Mesendoderm (in vitro differentiated cells): ENCODE results near the gene SPEG.

Experiments
- DNase-seq: peaks from one replicate; pipeline ENCODE4 v3.0.0; 2013
- H2AK5ac ChIP-seq: 2 replicates; pipeline ENCODE4 v1.6.1; 2013; ENCODE audit warnings: low read length, inconsistent platforms
- H2BK120ac ChIP-seq: 2 replicates; pipeline ENCODE4 v1.6.1; 2013; ENCODE audit warnings: low read depth, mild to moderate bottlenecking, low read length, moderate library complexity, mixed read lengths
- H2BK15ac ChIP-seq: replicated peaks from 2 replicates; pipeline ENCODE4 v1.6.1; 2013; ENCODE audit warnings: low read depth, mild to moderate bottlenecking, moderate library complexity
- H2BK5ac ChIP-seq: 2 replicates; pipeline ENCODE4 v1.6.1; 2013; ENCODE audit warnings: low read length, inconsistent platforms
- H3K18ac ChIP-seq: 2 replicates; pipeline ENCODE4 v1.6.1; 2013; ENCODE audit warnings: mild to moderate bottlenecking, low read length, mixed read lengths
- H3K23ac ChIP-seq: one replicate; pipeline ENCODE4 v1.6.1; 2013; ENCODE audit warnings: low read length
- H3K27ac ChIP-seq: 2 replicates; pipeline ENCODE4 v1.5.1; 2013; ENCODE audit warnings: low read depth, mild to moderate bottlenecking, inconsistent platforms, low read length, moderate library complexity
- H3K27me3 ChIP-seq: 2 replicates; pipeline ENCODE4 v1.6.1; 2013; ENCODE audit warnings: low read length, control low read depth, mild to moderate bottlenecking, inconsistent platforms; ENCODE audit not compliant: insufficient read depth, poor library complexity
- H3K36me3 ChIP-seq: 2 replicates; pipeline ENCODE4 v1.6.1; 2013; ENCODE audit warnings: low read length, inconsistent platforms; ENCODE audit not compliant: control insufficient read depth, insufficient read depth
- H3K4ac ChIP-seq: one replicate; pipeline ENCODE4 v1.6.1; 2013; ENCODE audit warnings: low read depth, mild to moderate bottlenecking, low read length, moderate library complexity
- H3K4me1 ChIP-seq: 2 replicates; pipeline ENCODE4 v1.6.1; 2013; ENCODE audit warnings: low read depth, low read length, inconsistent platforms; ENCODE audit not compliant: control insufficient read depth
- H3K4me2 ChIP-seq: 2 replicates; pipeline ENCODE4 v1.6.1; 2013; ENCODE audit warnings: low read length
- H3K4me3 ChIP-seq: 2 replicates; pipeline ENCODE4 v1.5.1; 2013; ENCODE audit warnings: mild to moderate bottlenecking, low read length
- H3K56ac ChIP-seq: one replicate; pipeline ENCODE4 v1.6.1; 2013; ENCODE audit warnings: low read length
- H3K79me1 ChIP-seq: 2 replicates; pipeline ENCODE4 v1.6.1; 2013; ENCODE audit warnings: low read length, inconsistent platforms
- H3K79me2 ChIP-seq: 2 replicates; pipeline ENCODE4 v1.6.1; 2013; ENCODE audit warnings: mild to moderate bottlenecking, low read length; ENCODE audit not compliant: control insufficient read depth, insufficient read depth
- H3K9ac ChIP-seq: 2 replicates; pipeline ENCODE4 v1.6.1; 2013; ENCODE audit warnings: low read length, inconsistent platforms
- H4K5ac ChIP-seq: one replicate; pipeline ENCODE4 v1.6.1; 2013; ENCODE audit warnings: low read length
- H4K8ac ChIP-seq: one replicate; pipeline ENCODE4 v1.6.1; 2013; ENCODE audit warnings: low read depth, mild to moderate bottlenecking, control low read depth, low read length, moderate library complexity
- WGBS: extraction: QIAGEN DNeasy Blood & Tissue Kit; methylation state at CpG from one replicate; pipeline ENCODE4 v1.1.7; 2013; ENCODE audit warnings: low lambda C conversion rate, missing lambda C conversion rate; ENCODE audit not compliant: insufficient coverage; ENCODE audit errors: extremely low coverage; 5-methylcytosine and 5-hydroxymethylcytosine counted together

The SPEG gene

DNA sequence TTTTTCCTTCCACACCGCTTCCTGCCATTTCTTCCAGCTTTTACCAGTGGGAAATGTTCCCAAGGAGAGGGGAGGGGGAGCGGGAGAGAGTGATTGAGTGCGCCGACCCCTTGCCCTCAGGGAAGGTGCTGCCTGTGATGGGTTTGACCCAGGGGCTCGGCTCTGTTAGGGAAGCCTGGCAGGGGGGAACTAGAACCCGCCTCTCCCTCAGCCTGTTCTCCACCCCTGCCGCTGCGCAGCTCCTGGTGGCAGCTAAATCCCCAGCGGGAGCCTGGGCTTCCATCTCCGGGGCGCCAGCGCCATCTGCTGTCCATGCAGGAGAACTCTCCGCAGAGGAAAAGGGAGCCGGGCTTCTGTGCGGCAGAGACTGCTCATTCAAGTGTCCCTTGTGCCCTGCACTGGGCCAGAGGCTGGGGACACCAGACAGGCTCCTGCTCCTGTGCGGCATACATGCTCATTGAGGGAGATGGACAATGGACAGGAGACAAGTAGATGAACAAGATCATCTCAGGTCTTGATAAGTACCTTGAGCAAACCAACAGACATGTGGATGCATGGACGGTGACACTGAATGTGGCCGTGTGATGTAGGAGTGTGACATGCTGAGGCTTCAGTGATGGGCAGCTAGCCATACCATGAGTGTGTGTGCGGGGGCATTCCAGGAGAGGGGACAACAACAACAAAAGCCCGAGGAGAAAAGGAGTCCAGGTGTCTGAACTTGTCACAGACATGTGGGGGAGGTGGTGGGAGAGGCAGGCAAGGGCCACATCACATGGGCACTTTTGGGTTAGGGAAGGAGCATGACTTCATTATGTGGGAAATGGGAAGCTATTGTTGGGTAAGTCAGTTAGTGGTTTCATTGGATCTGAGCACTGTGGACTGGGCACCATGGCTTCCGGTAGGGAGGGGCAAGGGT, 95.7 kb downstream of the SPEG start:
- H3K4ac ChIP-seq = no peak overlapping the region
- H3K4me1 ChIP-seq = peaks cover 6% of the 10 kb centered on the region
- H4K8ac ChIP-seq = no peak overlapping the region
- H3K4me3 ChIP-seq = no peak overlapping the region
- no peak overlapping the region for H4K5ac ChIP-seq
- H3K27ac ChIP-seq = no peak overlapping the region
- H2BK120ac ChIP-seq = no peak overlapping the region
- no CpG with 5 or more reads among the region's 21 CpGs for WGBS
- no peak overlapping the region for H2BK15ac ChIP-seq
- DNase-seq = peak; percentile 87
- no peak overlapping the region for H2BK5ac ChIP-seq
- no peaks in the 10 kb centered on the region for H3K79me2 ChIP-seq
- no peaks in the 10 kb centered on the region for H3K27me3 ChIP-seq
- no peak overlapping the region for H2AK5ac ChIP-seq
- H3K4me2 ChIP-seq = peak overlapping the region; percentile 45
- peak overlapping the region; percentile 46 for H3K56ac ChIP-seq
- H3K23ac ChIP-seq = no peak overlapping the region
- H3K9ac ChIP-seq = peak overlapping the region; percentile 20
- no peaks in the 10 kb centered on the region for H3K36me3 ChIP-seq
- H3K79me1 ChIP-seq = no peaks in the 10 kb centered on the region
- no peak overlapping the region for H3K18ac ChIP-seq

DNA sequence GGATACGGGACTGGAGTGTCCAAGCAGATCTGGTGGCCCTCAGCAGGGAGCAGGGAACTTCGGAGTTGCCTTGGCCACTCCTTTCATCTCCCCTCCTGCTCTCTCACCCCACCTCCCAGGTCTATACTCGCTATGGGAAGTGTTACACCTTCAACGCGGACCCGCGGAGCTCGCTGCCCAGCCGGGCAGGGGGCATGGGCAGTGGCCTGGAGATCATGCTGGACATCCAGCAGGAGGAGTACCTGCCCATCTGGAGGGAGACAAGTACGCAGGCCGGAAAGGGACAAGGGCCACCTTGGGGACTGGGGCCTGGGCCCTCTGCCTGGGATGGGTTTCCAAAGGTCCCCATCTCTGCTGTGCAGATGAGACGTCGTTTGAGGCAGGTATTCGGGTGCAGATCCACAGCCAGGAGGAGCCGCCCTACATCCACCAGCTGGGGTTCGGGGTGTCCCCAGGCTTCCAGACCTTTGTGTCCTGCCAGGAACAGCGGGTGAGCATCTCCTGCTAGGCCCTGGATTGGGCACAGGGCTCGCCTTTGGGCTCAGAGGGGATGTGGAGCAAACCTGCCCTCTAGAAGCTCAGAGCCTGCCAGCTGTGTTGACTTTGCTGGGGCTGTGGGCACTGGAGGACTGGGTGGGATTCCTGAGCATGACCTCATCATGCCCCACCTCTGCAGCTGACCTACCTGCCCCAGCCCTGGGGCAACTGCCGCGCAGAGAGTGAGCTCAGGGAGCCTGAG, 97.2 kb downstream of the SPEG start:
- H2AK5ac ChIP-seq = no peak overlapping the region

DNA sequence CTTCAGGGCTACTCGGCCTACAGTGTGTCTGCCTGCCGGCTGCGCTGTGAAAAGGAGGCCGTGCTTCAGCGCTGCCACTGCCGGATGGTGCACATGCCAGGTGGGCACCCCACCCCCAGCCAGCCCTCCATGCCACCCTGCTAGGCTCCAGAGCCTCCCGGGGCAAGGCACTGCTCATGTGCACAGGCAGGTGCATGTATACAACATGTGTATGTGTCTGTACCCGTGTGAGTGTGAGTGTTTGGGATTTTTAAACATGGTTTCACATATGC, 97.7 kb downstream of the SPEG start:
- no peaks in the 10 kb centered on the region for H3K79me2 ChIP-seq
- no peak overlapping the region for H2BK15ac ChIP-seq
- no peak overlapping the region for H3K56ac ChIP-seq
- H3K4me2 ChIP-seq = no peak overlapping the region
- H2BK5ac ChIP-seq = no peak overlapping the region
- no peaks in the 10 kb centered on the region for H3K79me1 ChIP-seq
- no peak overlapping the region for H4K8ac ChIP-seq
- no peak overlapping the region for H3K4me3 ChIP-seq
- no peak overlapping the region for H4K5ac ChIP-seq
- no peaks in the 10 kb centered on the region for H3K36me3 ChIP-seq
- H3K18ac ChIP-seq = no peak overlapping the region
- H3K23ac ChIP-seq = no peak overlapping the region
- DNase-seq = no peak
- H2AK5ac ChIP-seq = no peak overlapping the region
- H3K27me3 ChIP-seq = no peaks in the 10 kb centered on the region
- no peak overlapping the region for H2BK120ac ChIP-seq
- H3K4me1 ChIP-seq = no peaks in the 10 kb centered on the region
- WGBS = no CpG with 5 or more reads among the region's 8 CpGs
- no peak overlapping the region for H3K9ac ChIP-seq
- H3K27ac ChIP-seq = no peak overlapping the region
- no peak overlapping the region for H3K4ac ChIP-seq

More for the DNA sequence above, 97.2 kb downstream of the SPEG start:
- no peak overlapping the region for H2BK15ac ChIP-seq
- H3K4me3 ChIP-seq = no peak overlapping the region
- DNase-seq = no peak
- H3K4me2 ChIP-seq = no peak overlapping the region
- peak overlapping the region; percentile 25 for H3K56ac ChIP-seq
- no peak overlapping the region for H3K23ac ChIP-seq
- H3K27me3 ChIP-seq = no peaks in the 10 kb centered on the region
- no CpG with 5 or more reads among the region's 20 CpGs for WGBS
- no peaks in the 10 kb centered on the region for H3K36me3 ChIP-seq
- no peak overlapping the region for H3K27ac ChIP-seq
- H4K5ac ChIP-seq = no peak overlapping the region
- H3K79me1 ChIP-seq = no peaks in the 10 kb centered on the region
- H4K8ac ChIP-seq = no peak overlapping the region
- no peaks in the 10 kb centered on the region for H3K79me2 ChIP-seq
- no peak overlapping the region for H3K9ac ChIP-seq
- no peaks in the 10 kb centered on the region for H3K4me1 ChIP-seq
- H2BK120ac ChIP-seq = no peak overlapping the region
- no peak overlapping the region for H2BK5ac ChIP-seq
- no peak overlapping the region for H3K18ac ChIP-seq
- H3K4ac ChIP-seq = no peak overlapping the region

DNA sequence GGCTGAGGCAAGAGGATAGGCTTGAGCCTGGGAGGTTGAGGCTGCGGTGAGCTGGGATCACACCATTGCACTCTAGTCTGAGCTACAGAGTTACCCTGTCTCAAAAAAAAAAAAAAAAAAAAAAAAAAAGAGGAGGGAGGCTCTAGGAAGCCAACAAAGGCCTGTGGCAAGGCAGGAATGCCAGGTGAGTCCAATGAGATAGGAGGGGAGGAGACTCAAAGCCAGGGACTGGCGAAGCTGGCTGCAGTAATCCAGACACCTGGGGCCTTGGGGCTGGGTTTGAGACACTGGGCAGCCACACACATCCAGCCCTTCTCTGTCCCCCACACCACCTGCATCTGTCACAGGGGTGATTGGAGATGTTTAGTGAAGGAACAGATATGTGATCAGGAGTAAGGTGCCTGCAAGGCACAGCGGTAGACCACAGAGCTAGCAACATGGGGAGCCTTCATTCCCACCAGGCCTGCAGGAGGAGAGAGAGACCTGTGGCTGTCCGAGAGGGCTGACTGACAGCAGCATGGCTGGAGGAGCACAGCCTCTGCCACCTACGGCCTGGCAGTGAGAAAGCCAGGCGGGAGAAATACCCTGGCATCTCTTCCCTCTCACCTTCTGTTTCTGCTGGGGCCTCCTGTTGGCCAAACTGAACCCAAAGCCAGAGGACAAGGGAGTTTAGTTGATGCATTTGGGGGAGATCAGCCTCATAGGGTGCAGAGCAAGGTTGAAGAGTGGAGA, 99.5 kb downstream of the SPEG start:
- Histone ChIP-seq H3K27ac (no peak overlapping the region), H3K4me3 (no peak overlapping the region), H2BK120ac (no peak overlapping the region), H3K27me3 (no peaks in the 10 kb centered on the region), H2BK5ac (no peak overlapping the region), H3K36me3 (no peaks in the 10 kb centered on the region), H3K4me2 (no peak overlapping the region), H2AK5ac (no peak overlapping the region), H3K79me1 (no peaks in the 10 kb centered on the region), H3K79me2 (no peaks in the 10 kb centered on the region), H3K56ac (no peak overlapping the region), H2BK15ac (no peak overlapping the region), H3K18ac (no peak overlapping the region), H4K5ac (no peak overlapping the region), H3K9ac (no peak overlapping the region), H4K8ac (no peak overlapping the region), H3K23ac (no peak overlapping the region), H3K4me1 (peaks cover 2% of the 10 kb centered on the region), H3K4ac (no peak overlapping the region)
- no peak for DNase-seq
- no CpG with 5 or more reads among the region's 6 CpGs for WGBS

DNA sequence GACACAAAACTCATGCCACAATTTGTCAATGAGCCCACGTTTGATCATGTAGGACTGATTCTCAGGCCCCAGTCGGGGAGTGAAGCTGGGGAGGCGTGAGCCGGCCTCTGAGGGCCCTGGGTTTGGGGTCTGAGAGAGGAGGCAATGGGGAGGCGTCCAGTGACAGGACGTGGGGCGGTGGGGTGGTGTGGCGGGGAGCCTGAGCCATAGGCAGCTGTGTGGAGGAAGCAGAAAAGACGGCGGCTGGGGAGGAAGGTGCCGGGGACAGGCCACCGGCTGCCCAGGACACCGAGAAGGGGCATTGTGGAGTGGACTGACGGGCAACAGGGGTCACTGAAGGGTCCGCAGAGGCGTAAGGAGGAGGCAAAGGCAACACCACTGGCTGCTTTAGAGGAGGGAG, 101.8 kb downstream of the SPEG start:
- no CpG with 5 or more reads among the region's 16 CpGs for WGBS
- Histone ChIP-seq H3K4me1 (peaks cover 2% of the 10 kb centered on the region), H3K79me1 (no peaks in the 10 kb centered on the region), H3K36me3 (peaks cover 7% of the 10 kb centered on the region), H3K9ac (no peak overlapping the region), H3K18ac (no peak overlapping the region), H3K4me3 (no peak overlapping the region), H3K27me3 (no peaks in the 10 kb centered on the region), H3K4me2 (no peak overlapping the region), H3K27ac (no peak overlapping the region), H2BK120ac (no peak overlapping the region), H2BK5ac (no peak overlapping the region), H3K56ac (no peak overlapping the region), H3K79me2 (no peaks in the 10 kb centered on the region), H2AK5ac (no peak overlapping the region), H4K5ac (no peak overlapping the region), H3K4ac (no peak overlapping the region), H4K8ac (no peak overlapping the region), H3K23ac (no peak overlapping the region), H2BK15ac (no peak overlapping the region)
- DNase-seq = no peak
